ENCODE measurements around the gene PPP1R14C. TPM values are rescaled to one million over a fixed set of nuclear protein-coding genes. Genes with fewer than 3 reads are reported as not detected.

PPP1R14C gene
- total RNA-seq, 1 donor from 2014 or later: 12.6 TPM

DNA sequence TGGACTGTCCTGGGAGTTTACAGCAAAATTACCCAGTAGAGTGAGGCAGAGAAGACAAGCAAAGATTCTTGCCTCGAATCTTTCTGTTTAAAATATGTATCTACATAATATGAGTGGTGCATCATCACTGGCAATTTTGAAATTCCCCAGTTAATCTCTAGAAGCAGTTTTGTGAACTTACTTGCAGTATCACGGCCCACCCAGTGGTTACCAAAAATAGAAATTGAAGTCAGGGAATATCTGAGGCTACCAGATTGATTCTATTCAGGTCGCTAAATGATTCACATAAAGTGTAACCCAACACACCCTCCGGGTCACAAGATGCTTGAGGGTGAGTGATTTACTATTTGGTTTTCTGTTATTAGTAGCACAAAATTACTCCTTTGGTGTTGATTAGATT is 111.9 kb downstream of the PPP1R14C start:
- TF ChIP-seq, protein P1, sequence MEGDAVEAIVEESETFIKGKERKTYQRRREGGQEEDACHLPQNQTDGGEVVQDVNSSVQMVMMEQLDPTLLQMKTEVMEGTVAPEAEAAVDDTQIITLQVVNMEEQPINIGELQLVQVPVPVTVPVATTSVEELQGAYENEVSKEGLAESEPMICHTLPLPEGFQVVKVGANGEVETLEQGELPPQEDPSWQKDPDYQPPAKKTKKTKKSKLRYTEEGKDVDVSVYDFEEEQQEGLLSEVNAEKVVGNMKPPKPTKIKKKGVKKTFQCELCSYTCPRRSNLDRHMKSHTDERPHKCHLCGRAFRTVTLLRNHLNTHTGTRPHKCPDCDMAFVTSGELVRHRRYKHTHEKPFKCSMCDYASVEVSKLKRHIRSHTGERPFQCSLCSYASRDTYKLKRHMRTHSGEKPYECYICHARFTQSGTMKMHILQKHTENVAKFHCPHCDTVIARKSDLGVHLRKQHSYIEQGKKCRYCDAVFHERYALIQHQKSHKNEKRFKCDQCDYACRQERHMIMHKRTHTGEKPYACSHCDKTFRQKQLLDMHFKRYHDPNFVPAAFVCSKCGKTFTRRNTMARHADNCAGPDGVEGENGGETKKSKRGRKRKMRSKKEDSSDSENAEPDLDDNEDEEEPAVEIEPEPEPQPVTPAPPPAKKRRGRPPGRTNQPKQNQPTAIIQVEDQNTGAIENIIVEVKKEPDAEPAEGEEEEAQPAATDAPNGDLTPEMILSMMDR (conservative IDR thresholded peaks at IDR 0.05): no peak
- Mint-ChIP-seq H3K27ac (peak overlapping the region; percentile 10), H3K4me3 (peak overlapping the region; percentile 5), H3K27me3 (no peaks in the 10 kb centered on the region), H3K36me3 (peaks cover 18% of the 10 kb centered on the region), H3K4me1 (ENCODE audit: unreplicated experiment) (peaks cover 38% of the 10 kb centered on the region), H3K9me3 (peaks cover 19% of the 10 kb centered on the region)
- DNase-seq (ENCODE audit: extremely low spot score, unreplicated experiment): no peak

DNA sequence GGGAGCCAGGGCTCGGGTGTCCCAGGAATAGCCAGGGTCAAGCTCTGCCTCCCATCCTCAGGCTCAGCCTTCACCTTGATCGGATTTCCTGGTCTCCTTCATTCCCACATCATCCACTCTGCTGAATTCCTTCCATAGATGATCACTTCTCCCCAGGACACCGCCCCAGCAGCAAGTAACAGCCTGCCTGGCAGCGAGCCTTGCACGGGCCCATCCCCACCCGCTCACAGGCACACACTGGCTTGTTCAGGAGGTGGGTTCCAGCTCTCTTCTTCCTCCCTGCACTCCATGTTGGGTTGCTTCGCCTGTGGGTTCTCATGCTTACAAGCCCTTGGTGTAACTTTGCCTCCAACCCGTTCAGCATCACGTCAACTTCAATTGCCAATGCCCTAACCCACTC is 113.0 kb downstream of the PPP1R14C start:
- no peak for DNase-seq (ENCODE audit: extremely low spot score, unreplicated experiment)
- peak overlapping the region; percentile 87 for H3K27ac Mint-ChIP-seq
- TF ChIP-seq, protein P1 (conservative IDR thresholded peaks at IDR 0.05): no peak

GRCh38 chr6:150256618-150257272 is 113.9 kb downstream of the PPP1R14C start:
- Mint-ChIP-seq H3K36me3 (peaks cover 9% of the 10 kb centered on the region), H3K27ac (peak overlapping the region; percentile 87), H3K9me3 (peaks cover 10% of the 10 kb centered on the region), H3K4me3 (peak overlapping the region; percentile 44), H3K4me1 (ENCODE audit: unreplicated experiment) (peaks cover 25% of the 10 kb centered on the region), H3K27me3 (no peaks in the 10 kb centered on the region)
- TF ChIP-seq, protein P1 (conservative IDR thresholded peaks at IDR 0.05): no peak
- DNase-seq (ENCODE audit: extremely low spot score, unreplicated experiment): no peak

More for the DNA sequence above, 113.0 kb downstream of the PPP1R14C start:
- peaks cover 32% of the 10 kb centered on the region for H3K4me1 Mint-ChIP-seq (ENCODE audit: unreplicated experiment)
- H3K27me3 Mint-ChIP-seq: no peaks in the 10 kb centered on the region
- H3K36me3 Mint-ChIP-seq: peaks cover 12% of the 10 kb centered on the region
- no peak overlapping the region for H3K4me3 Mint-ChIP-seq
- peaks cover 13% of the 10 kb centered on the region for H3K9me3 Mint-ChIP-seq

DNA sequence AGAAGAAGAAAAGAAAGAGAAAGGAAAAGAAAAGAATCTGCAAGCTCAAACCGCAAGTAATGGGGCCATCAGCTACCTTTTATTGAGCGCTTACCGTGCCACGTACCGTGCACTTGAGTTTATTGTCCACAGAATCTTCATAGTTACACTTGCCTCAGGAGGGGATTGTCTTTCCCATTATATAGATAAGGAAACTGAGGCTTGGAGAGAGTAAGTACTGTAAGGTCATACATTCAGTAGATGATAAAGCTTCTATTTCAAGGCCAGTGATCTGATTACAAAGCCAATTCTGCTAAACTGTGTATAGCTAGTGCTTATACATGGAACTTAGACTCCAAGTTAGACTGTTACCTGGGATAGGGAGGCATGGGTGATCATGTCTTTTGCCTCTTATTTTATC is 115.5 kb downstream of the PPP1R14C start:
- TF ChIP-seq, protein P1 (conservative IDR thresholded peaks at IDR 0.05): no peak
- H3K4me1 Mint-ChIP-seq (ENCODE audit: unreplicated experiment): peaks cover 17% of the 10 kb centered on the region

GRCh38 chr6:150260931-150261330 is 118.1 kb downstream of the PPP1R14C start:
- TF ChIP-seq, protein P1 (conservative IDR thresholded peaks at IDR 0.05): no peak
- Mint-ChIP-seq H3K9me3 (peaks cover 6% of the 10 kb centered on the region), H3K4me1 (ENCODE audit: unreplicated experiment) (peaks cover 11% of the 10 kb centered on the region), H3K36me3 (peaks cover 6% of the 10 kb centered on the region), H3K27me3 (no peaks in the 10 kb centered on the region), H3K4me3 (no peak overlapping the region), H3K27ac (no peak overlapping the region)
- DNase-seq (ENCODE audit: extremely low spot score, unreplicated experiment): no peak

More for the DNA sequence above, 115.5 kb downstream of the PPP1R14C start:
- Mint-ChIP-seq H3K27ac (no peak overlapping the region), H3K27me3 (no peaks in the 10 kb centered on the region), H3K9me3 (peaks cover 6% of the 10 kb centered on the region), H3K4me3 (no peak overlapping the region), H3K36me3 (peaks cover 6% of the 10 kb centered on the region)
- no peak for DNase-seq (ENCODE audit: extremely low spot score, unreplicated experiment)

Measured in type B pancreatic cell (in vitro differentiated cells).